ENCODE data around the gene PCDHGA7.
"Not testable (repeated sequence)": the region's sequence is repeated elsewhere in the genome, so short reads cannot be mapped to it uniquely, and the experiment has no call there.

PCDHGA7 gene

GRCh38 chr5:141430332-141431113 lies 48.0 kb downstream of the PCDHGA7 start, which contains the start of gene PCDHGA12:
PCDHGA12 (plus strand) TSS chr5:141430507; CDS start chr5:141430760, 253 bp downstream.
- DNase-seq (ENCODE audit: low spot score): no peak

- no peak for DNase-seq (ENCODE audit: low spot score)
Measured at GRCh38 chr5:141431286-141431685, 48.7 kb downstream of the PCDHGA7 start.

GRCh38 chr5:141432308-141432707 lies 49.8 kb downstream of the PCDHGA7 start:
- DNase-seq (ENCODE audit: low spot score): not testable (repeated sequence)

- not testable (repeated sequence) for DNase-seq (ENCODE audit: low spot score)
Measured at GRCh38 chr5:141432726-141433125, 50.2 kb downstream of the PCDHGA7 start.

GRCh38 chr5:141434006-141434405 lies 51.5 kb downstream of the PCDHGA7 start:
- no peak for DNase-seq (ENCODE audit: low spot score)

All from D341Med (cell line).